ENCODE data around the gene MAP7.

DNA sequence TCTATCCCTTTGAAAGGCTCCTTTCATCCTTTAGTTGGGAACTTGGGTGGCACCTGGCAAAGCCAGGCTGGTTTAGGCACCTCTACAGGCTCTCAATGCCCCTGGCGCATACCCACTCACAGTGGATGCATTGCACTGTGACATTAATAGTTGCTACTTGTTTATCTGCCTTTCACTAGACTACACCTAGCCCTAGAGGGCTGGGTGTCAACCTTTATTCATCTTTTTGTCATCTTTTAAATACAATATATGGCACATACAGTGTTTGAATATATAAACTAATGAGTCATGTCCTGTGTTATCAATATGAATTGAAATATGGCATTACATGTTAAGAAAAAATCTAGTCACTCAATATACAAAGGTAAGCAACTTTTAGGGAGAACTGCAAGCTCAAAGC, 140.6 kb downstream of the MAP7 start:
- TF ChIP-seq CTCF (conservative IDR thresholded peaks at IDR 0.05; ENCODE audit: low read length), result no peak
- no peak for TF ChIP-seq EZH2phosphoT487 (IDR thresholded peaks at IDR 0.05; ENCODE audit: borderline replicate concordance, low read depth, low read length)
